K562 (cell line): ENCODE results near the gene KIF26B. TPM values are rescaled to one million over a fixed set of nuclear protein-coding genes. Genes with fewer than 3 reads are reported as not detected.
A peak's percentile ranks its signal among the peaks of the same experiment; 100 is the strongest.

ENCODE experiments used
- ATAC-seq: fragments of 200-7000 bp; cut with Tn5 transposase; 3 replicates; pipeline ENCODE4 v1.9.1; 2020; ENCODE audit warnings: moderate library complexity
- BruUV-seq: library from RNA; stranded (reverse); fragments of 400-500 nt; replicated peaks from 2 replicates; lab custom pipeline; 2021; lab: Mats Ljungman, UMichigan
- CTCF ChIA-PET: fragments of 300-600 bp; formaldehyde crosslinking; extraction: SDS; loops from one replicate; lab custom pipeline; 2021; ENCODE audit warnings: low intra/inter-chr PET ratio; lab: Yijun Ruan, JAX
- POLR2A ChIA-PET: fragments of 300-600, 350-650 bp; sonication (Branson Sonifier 250); formaldehyde crosslinking; extraction: SDS; loops from one replicate; lab custom pipeline; 2021; ENCODE audit warnings: antibody characterized with exemption, inconsistent platforms; lab: Yijun Ruan, JAX
- DNase-seq, 4 experiments: peaks; one replicate each; pipeline versions ENCODE4 v3.0.0 to v3.0.0-alpha.2; 2011 to 2018; ENCODE audit warnings: low spot score in 3 of 4, mixed read lengths in 3 of 4; ENCODE audit errors: extremely low read depth in 1 of 4
- FAIRE-seq: peaks from 2 replicates; lab custom pipeline; 2011; peaks lifted over from hg19 to GRCh38; lab: Jason Lieb, UNC
- H2AFZ ChIP-seq: 2 replicates; pipeline ENCODE4 v1.6.0; 2011; ENCODE audit warnings: low read depth, low read length, control low read depth, inconsistent platforms
- H3K27ac ChIP-seq: fragments of 200-600 bp; 3 replicates; pipeline ENCODE4 v1.8.0; 2011; ENCODE audit warnings: low read depth, mild to moderate bottlenecking, control low read depth, inconsistent platforms, low read length, moderate library complexity, mixed read lengths; ENCODE audit errors: extremely low read depth
- H3K27me3 ChIP-seq, 2 experiments: fragments of 300-600 bp in 1 of 2; 2 replicates in 1 of 2; 3 replicates in 1 of 2; pipeline versions ENCODE4 v1.6.0 to v1.8.0; 2011; ENCODE audit warnings: inconsistent platforms in 2 of 2, low read length in 2 of 2, mild to moderate bottlenecking in 1 of 2, mixed read lengths in 1 of 2, moderate library complexity in 1 of 2; ENCODE audit not compliant: control insufficient read depth in 2 of 2, insufficient read depth in 2 of 2
- H3K36me3 ChIP-seq: fragments of 300-600 bp; 3 replicates; pipeline ENCODE4 v1.8.0; 2011; ENCODE audit warnings: mild to moderate bottlenecking, low read length, inconsistent platforms; ENCODE audit not compliant: control insufficient read depth, insufficient read depth
- H3K4me1 ChIP-seq, 2 experiments: fragments of 200-600 bp in 1 of 2; replicated peaks in 1 of 2; 2 replicates in 1 of 2; 3 replicates in 1 of 2; pipeline versions ENCODE4 v1.5.1 to v1.8.0; 2011; ENCODE audit warnings: inconsistent platforms in 2 of 2, low read length in 2 of 2, mild to moderate bottlenecking in 1 of 2, mixed read lengths in 1 of 2, moderate library complexity in 1 of 2; ENCODE audit not compliant: control insufficient read depth in 2 of 2, insufficient read depth in 2 of 2
- H3K4me2 ChIP-seq: 2 replicates; pipeline ENCODE4 v1.6.1; 2011; ENCODE audit warnings: low read length, control low read depth, inconsistent platforms, mixed read lengths; ENCODE audit not compliant: insufficient read depth
- H3K4me3 ChIP-seq: fragments of 200-600 bp; sonication (generic), shearing (Covaris generic); 2 replicates; pipeline ENCODE4 v1.5.1; 2016; ENCODE audit warnings: control low read depth, inconsistent platforms
- H3K79me2 ChIP-seq: fragments of 200-600 bp; 3 replicates; pipeline ENCODE4 v1.8.0; 2011; ENCODE audit warnings: low read length, inconsistent platforms; ENCODE audit not compliant: control insufficient read depth, insufficient read depth
- H3K9ac ChIP-seq, 2 experiments: 2 replicates each; pipeline versions ENCODE4 v1.6.0 to v1.6.1; 2011; ENCODE audit warnings: low read depth in 2 of 2, low read length in 2 of 2, control low read depth in 1 of 2, inconsistent platforms in 1 of 2, mild to moderate bottlenecking in 1 of 2, mixed read lengths in 1 of 2; ENCODE audit not compliant: insufficient read depth in 1 of 2
- H3K9me1 ChIP-seq: one replicate; pipeline ENCODE4 v1.6.0; 2011; ENCODE audit warnings: inconsistent platforms, mild to moderate bottlenecking, low read length, moderate library complexity; ENCODE audit not compliant: control insufficient read depth, insufficient read depth
- H3K9me3 ChIP-seq: replicated peaks from 2 replicates; pipeline ENCODE4 v1.5.1; 2011; ENCODE audit warnings: low read depth, low read length, inconsistent platforms; ENCODE audit not compliant: control insufficient read depth, insufficient read depth
- H4K20me1 ChIP-seq: replicated peaks from 2 replicates; pipeline ENCODE4 v1.6.1; 2011; ENCODE audit warnings: low read length, inconsistent platforms, mixed read lengths; ENCODE audit not compliant: control insufficient read depth, insufficient read depth
- BRF1 ChIP-seq: IDR thresholded peaks from 3 replicates; pipeline ENCODE4 v1.6.1; 2011; ENCODE audit warnings: borderline replicate concordance, mild to moderate bottlenecking; ENCODE audit not compliant: insufficient read length; ENCODE audit errors: extremely low read depth
- NFIC ChIP-seq: fragments of 450-650 bp; IDR thresholded peaks from 2 replicates; pipeline ENCODE4 v1.6.1; 2017; ENCODE audit warnings: mild to moderate bottlenecking, inconsistent platforms
- POLR3A ChIP-seq: IDR thresholded peaks from 2 replicates; pipeline ENCODE4 v1.6.1; 2011; ENCODE audit warnings: borderline replicate concordance, mild to moderate bottlenecking, moderate library complexity; ENCODE audit not compliant: insufficient read length, insufficient read depth; ENCODE audit errors: extremely low read depth
- RBM25 ChIP-seq: fragments of 200-400 bp; formaldehyde crosslinking; IDR thresholded peaks from 2 replicates; pipeline ENCODE4 v1.6.1; 2018; ENCODE audit warnings: low read length, low read depth, moderate library complexity; ENCODE audit not compliant: severe bottlenecking
- SNAPC5 ChIP-seq: fragments of 250-450 bp; sonication (Bioruptor Pico); IDR thresholded peaks from 2 replicates; pipeline ENCODE4 v1.8.0; 2021; ENCODE audit warnings: moderate library complexity, mild to moderate bottlenecking, inconsistent platforms
- TEAD1 ChIP-seq, 2 experiments: fragments of 450-650 bp in 1 of 2; sonication (generic) in 1 of 2; formaldehyde crosslinking; IDR thresholded peaks; 2 replicates each; pipeline versions ENCODE4 v1.4.0 to v1.8.0; 2020 to 2022; ENCODE audit warnings: mild to moderate bottlenecking in 2 of 2, missing genetic modification reagents in 1 of 2
- ZNF121 ChIP-seq: sonication (generic); formaldehyde crosslinking; conservative IDR thresholded peaks from 2 replicates; pipeline ENCODE4 v1.8.0; 2022; ENCODE audit warnings: missing genetic modification reagents
- ZNF24 ChIP-seq: fragments of 450-650 bp; IDR thresholded peaks from 2 replicates; pipeline ENCODE4 v1.6.1; 2016
- ZNF277 ChIP-seq: fragments of 250-450 bp; sonication (Bioruptor Pico); IDR thresholded peaks from 2 replicates; pipeline ENCODE4 v1.8.0; 2022; ENCODE audit warnings: inconsistent platforms, mild to moderate bottlenecking, moderate library complexity, borderline replicate concordance
- ZNF655 ChIP-seq: fragments of 250-450 bp; sonication (Bioruptor Pico); IDR thresholded peaks from 2 replicates; pipeline ENCODE4 v1.5.0; 2021
- WGBS: fragments of 100-300 bp; shearing (Covaris generic); methylation state at CpG from one replicate; pipeline ENCODE4 v1.1.6; 2016; ENCODE audit warnings: low coverage, mixed read lengths; ENCODE audit not compliant: insufficient coverage; ENCODE audit errors: missing lambda C conversion rate; 5-methylcytosine and 5-hydroxymethylcytosine counted together
- in situ Hi-C: fragments of 300-500 bp; cut with MboI; formaldehyde crosslinking; loops from 4 replicates; pipeline ENCODE4 v1.15.0; 2018; ENCODE audit warnings: inconsistent platforms, mixed read lengths
- intact Hi-C: fragments of 100-400 bp; cut with micrococcal nuclease; formaldehyde crosslinking; loops from 2 replicates; pipeline ENCODE4 v1.14.2; 2022
- polyA plus RNA-seq, 8 experiments: library from polyadenylated mRNA; depleted of rRNA in 4 of 8; stranded (reverse) in 5 of 8; unstranded in 3 of 8; fragments of >200 nt; fragmentation: Nextera tagmentation in 2 of 8; fragmentation: Illumina TruSeq in 1 of 8; extraction: Ambion mirVana in 2 of 8; extraction: Trizol in 1 of 8; gene quantifications; 2 replicates each; pipeline versions ENCODE4 v1.2.1 to v1.2.3, GENCODE V29; 2011 to 2014; ENCODE audit warnings: inconsistent platforms in 1 of 8, missing spikeins in 1 of 8
- total RNA-seq, 7 experiments: library from RNA; depleted of rRNA in 6 of 7; stranded (reverse); fragments of >200 nt in 6 of 7; fragmentation: Illumina TruSeq in 2 of 7; extraction: Trizol in 2 of 7; gene quantifications; 2 replicates each; pipeline versions ENCODE4 v1.2.1 to v1.2.3, GENCODE V29; 2011 to 2021; ENCODE audit warnings: low replicate concordance in 1 of 7

The KIF26B gene
- total and polyA plus RNA-seq, 9 of the 15 experiments (the other 6 are each of a cell fraction or from before 2014, with no cell fraction given), result 0.02 to 0.08 (median 0.03) TPM; not detected in 6

- DNase-seq, result no peak
- no peaks in the 10 kb centered on the region for H3K79me2 ChIP-seq
- H3K4me1 ChIP-seq, result peaks cover 0 to 4% of the 10 kb centered on the region in 2 experiments; a peak in 2 of 5 replicates
- H3K27me3 ChIP-seq, result peaks cover 9 to 26% of the 10 kb centered on the region in 2 experiments; a peak in 4 of 5 replicates
- POLR2A ChIA-PET, result interaction anchor here (1.4 kb wide), 1 partner anchor 11 kb away, joined by 4 read pairs; no protein-coding TSS in a partner anchor
- FAIRE-seq, result no peak
- no TSS peak for BruUV-seq
- H3K4me3 ChIP-seq, result no peak overlapping the region
- no peaks in the 10 kb centered on the region for H3K36me3 ChIP-seq
- CTCF ChIA-PET, result interaction anchor here (0.5 kb wide), 1 partner anchor 58 kb away, joined by 3 read pairs; no protein-coding TSS in a partner anchor
- no peak overlapping the region for H3K27ac ChIP-seq
- no peaks in the 10 kb centered on the region for H3K9me3 ChIP-seq
- no peak overlapping the region for H3K9ac ChIP-seq
- ATAC-seq, result no peak
- in situ Hi-C loops, result no loop called here
- no peak overlapping the region for H2AFZ ChIP-seq
- H3K9me1 ChIP-seq, result no peaks in the 10 kb centered on the region
- WGBS, result 12% methylated on average over 5 of the region's 5 CpGs
- intact Hi-C loops, result no loop called here
- H4K20me1 ChIP-seq, result no peaks in the 10 kb centered on the region
- H3K4me2 ChIP-seq, result no peak overlapping the region
- TF ChIP-seq ZNF655 (CRISPR knock-in tag), result no peak
- no peak for TF ChIP-seq NFIC
- TF ChIP-seq ZNF121 (CRISPR knock-in tag), result peak; percentile 49
- TF ChIP-seq ZNF277 (CRISPR knock-in tag), result no peak
- TF ChIP-seq ZNF24, result no peak
- no peak for TF ChIP-seq SNAPC5 (CRISPR knock-in tag)
- TF ChIP-seq TEAD1 (CRISPR knock-in tag; IDR thresholded peaks at IDR 0.05), result no peak
- peak; percentile 4 for TF ChIP-seq RBM25
- no peak for TF ChIP-seq POLR3A
- TF ChIP-seq BRF1, result no peak
Observed at GRCh38 chr1:245105815-245106410, 48.9 kb upstream of the KIF26B start.
